ENCODE measurements around the gene TMEM41A. TPM values are rescaled to one million over a fixed set of nuclear protein-coding genes. Genes with fewer than 3 reads are reported as not detected.
"Not testable (repeated sequence)": the region's sequence is repeated elsewhere in the genome, so short reads cannot be mapped to it uniquely, and the experiment has no call there.

Gene TMEM41A
- total RNA-seq, 1 experiment from 2014 or later: 17.9 TPM

GRCh38 chr3:185508335-185508991 is 9.6 kb upstream of the TMEM41A start:
- no peaks in the 10 kb centered on the region for H3K4me1 ChIP-seq
- no peaks in the 10 kb centered on the region for H3K9me3 ChIP-seq (replicated peaks)
- no peak overlapping the region for H3K4me3 ChIP-seq
- no peak for DNase-seq
- no peaks in the 10 kb centered on the region for H3K27me3 ChIP-seq
- no peaks in the 10 kb centered on the region for H3K36me3 ChIP-seq
- H3K27ac ChIP-seq: no peak overlapping the region

GRCh38 chr3:185507883-185508282 is 9.0 kb upstream of the TMEM41A start:
- DNase-seq: no peak
- Histone ChIP-seq H3K36me3 (no peaks in the 10 kb centered on the region), H3K9me3 (replicated peaks) (no peaks in the 10 kb centered on the region), H3K4me1 (no peaks in the 10 kb centered on the region), H3K27me3 (no peaks in the 10 kb centered on the region), H3K4me3 (no peak overlapping the region), H3K27ac (no peak overlapping the region)

- H3K27ac ChIP-seq: no peak overlapping the region
- no peaks in the 10 kb centered on the region for H3K9me3 ChIP-seq (replicated peaks)
- no peaks in the 10 kb centered on the region for H3K36me3 ChIP-seq
- no peak overlapping the region for H3K4me3 ChIP-seq
- H3K4me1 ChIP-seq: no peaks in the 10 kb centered on the region
- DNase-seq: no peak
- no peaks in the 10 kb centered on the region for H3K27me3 ChIP-seq
Observed at GRCh38 chr3:185504636-185505035, 5.8 kb upstream of the TMEM41A start.

- Histone ChIP-seq H3K9me3 (replicated peaks) (no peaks in the 10 kb centered on the region), H3K4me1 (no peaks in the 10 kb centered on the region), H3K36me3 (no peaks in the 10 kb centered on the region), H3K27me3 (no peaks in the 10 kb centered on the region), H3K4me3 (no peak overlapping the region), H3K27ac (no peak overlapping the region)
- no peak for DNase-seq
Observed at GRCh38 chr3:185503521-185503920, 4.7 kb upstream of the TMEM41A start.

- DNase-seq: no peak
- H3K4me1 ChIP-seq: no peaks in the 10 kb centered on the region
Observed at GRCh38 chr3:185502987-185503386, 4.2 kb upstream of the TMEM41A start.

GRCh38 chr3:185490241-185490640 is 8.6 kb downstream of the TMEM41A start:
- DNase-seq: no peak
- H3K27ac ChIP-seq: no peak overlapping the region
- peaks cover 3% of the 10 kb centered on the region; the same call in 1 of the 2 replicates for H3K36me3 ChIP-seq
- H3K4me1 ChIP-seq: no peaks in the 10 kb centered on the region
- H3K27me3 ChIP-seq: no peaks in the 10 kb centered on the region
- no peaks in the 10 kb centered on the region for H3K9me3 ChIP-seq (replicated peaks)
- no peak overlapping the region for H3K4me3 ChIP-seq

More at GRCh38 chr3:185502987-185503386, 4.2 kb upstream of the TMEM41A start:
- Histone ChIP-seq H3K27ac (no peak overlapping the region), H3K4me3 (no peak overlapping the region), H3K27me3 (no peaks in the 10 kb centered on the region), H3K9me3 (replicated peaks) (no peaks in the 10 kb centered on the region), H3K36me3 (no peaks in the 10 kb centered on the region)

GRCh38 chr3:185489462-185489861 is 9.4 kb downstream of the TMEM41A start:
- Histone ChIP-seq H3K4me3 (no peak overlapping the region), H3K27me3 (no peaks in the 10 kb centered on the region), H3K27ac (no peak overlapping the region), H3K9me3 (replicated peaks) (no peaks in the 10 kb centered on the region), H3K36me3 (peaks cover 3% of the 10 kb centered on the region; the same call in 1 of the 2 replicates), H3K4me1 (no peaks in the 10 kb centered on the region)
- DNase-seq: no peak

- Histone ChIP-seq H3K36me3 (peaks cover 3% of the 10 kb centered on the region; the same call in 1 of the 2 replicates), H3K4me3 (no peak overlapping the region), H3K9me3 (replicated peaks) (no peaks in the 10 kb centered on the region), H3K27ac (no peak overlapping the region), H3K4me1 (no peaks in the 10 kb centered on the region), H3K27me3 (no peaks in the 10 kb centered on the region)
- DNase-seq: no peak
Observed at GRCh38 chr3:185488465-185488864, 10.4 kb downstream of the TMEM41A start.

- Histone ChIP-seq H3K27me3 (no peaks in the 10 kb centered on the region), H3K9me3 (replicated peaks) (no peaks in the 10 kb centered on the region), H3K27ac (no peak overlapping the region), H3K36me3 (peaks cover 3% of the 10 kb centered on the region; the same call in 1 of the 2 replicates), H3K4me1 (no peaks in the 10 kb centered on the region), H3K4me3 (no peak overlapping the region)
- no peak for DNase-seq
Observed at GRCh38 chr3:185486394-185486793, 12.4 kb downstream of the TMEM41A start.

- no peak for DNase-seq
- Histone ChIP-seq H3K4me3 (no peak overlapping the region), H3K27ac (no peak overlapping the region), H3K27me3 (no peaks in the 10 kb centered on the region), H3K4me1 (no peaks in the 10 kb centered on the region), H3K36me3 (no peaks in the 10 kb centered on the region; the same call in 1 of the 2 replicates), H3K9me3 (replicated peaks) (no peaks in the 10 kb centered on the region)
Observed at GRCh38 chr3:185484296-185484695, 14.5 kb downstream of the TMEM41A start.

GRCh38 chr3:185479373-185479945 is 19.4 kb downstream of the TMEM41A start:
- H3K9me3 ChIP-seq (replicated peaks): no peaks in the 10 kb centered on the region
- no peaks in the 10 kb centered on the region for H3K36me3 ChIP-seq
- H3K4me1 ChIP-seq: no peaks in the 10 kb centered on the region
- H3K27me3 ChIP-seq: no peaks in the 10 kb centered on the region
- no peak overlapping the region for H3K4me3 ChIP-seq
- no peak overlapping the region for H3K27ac ChIP-seq
- no peak for DNase-seq

GRCh38 chr3:185477316-185477715 is 21.5 kb downstream of the TMEM41A start:
- H3K4me3 ChIP-seq: no peak overlapping the region
- no peaks in the 10 kb centered on the region for H3K4me1 ChIP-seq
- H3K27me3 ChIP-seq: no peaks in the 10 kb centered on the region
- no peaks in the 10 kb centered on the region for H3K9me3 ChIP-seq (replicated peaks)
- H3K27ac ChIP-seq: no peak overlapping the region
- no peaks in the 10 kb centered on the region for H3K36me3 ChIP-seq
- DNase-seq: no peak

GRCh38 chr3:185474922-185475321 is 23.9 kb downstream of the TMEM41A start:
- not testable (repeated sequence) for H3K4me3 ChIP-seq; H3K36me3 ChIP-seq; H3K4me1 ChIP-seq; H3K27me3 ChIP-seq; H3K9me3 ChIP-seq (replicated peaks); DNase-seq; H3K27ac ChIP-seq

GRCh38 chr3:185473290-185473815 is 25.5 kb downstream of the TMEM41A start:
- Histone ChIP-seq H3K4me3 (no peak overlapping the region), H3K27ac (no peak overlapping the region), H3K27me3 (no peaks in the 10 kb centered on the region), H3K36me3 (no peaks in the 10 kb centered on the region), H3K9me3 (replicated peaks) (no peaks in the 10 kb centered on the region), H3K4me1 (no peaks in the 10 kb centered on the region)
- no peak for DNase-seq

GRCh38 chr3:185470323-185470722 is 28.5 kb downstream of the TMEM41A start:
- Histone ChIP-seq H3K4me3 (no peak overlapping the region), H3K27ac (no peak overlapping the region), H3K27me3 (no peaks in the 10 kb centered on the region), H3K4me1 (no peaks in the 10 kb centered on the region), H3K36me3 (no peaks in the 10 kb centered on the region), H3K9me3 (replicated peaks) (no peaks in the 10 kb centered on the region)
- no peak for DNase-seq

- no peaks in the 10 kb centered on the region for H3K27me3 ChIP-seq
- H3K36me3 ChIP-seq: no peaks in the 10 kb centered on the region
Observed at GRCh38 chr3:185469542-185469941, 29.3 kb downstream of the TMEM41A start.

More at GRCh38 chr3:185469542-185469941, 29.3 kb downstream of the TMEM41A start:
- Histone ChIP-seq H3K4me1 (no peaks in the 10 kb centered on the region), H3K9me3 (replicated peaks) (no peaks in the 10 kb centered on the region), H3K27ac (no peak overlapping the region), H3K4me3 (no peak overlapping the region)
- no peak for DNase-seq
